Lung (tissue), 12 donors: ENCODE measurements around the gene HOXB5. TPM values are rescaled to one million over a fixed set of nuclear protein-coding genes. Genes with fewer than 3 reads are reported as not detected.

ENCODE experiments used
- ATAC-seq: fragments of 200-7000 bp; cut with Tn5 transposase; one replicate; pipeline ENCODE4 v1.9.1; 2020; ENCODE audit warnings: moderate number of reproducible peaks; ENCODE audit not compliant: insufficient read depth, low FRiP score
- DNase-seq, 3 donors: peaks; one replicate each; pipeline ENCODE4 v3.0.0-alpha.2; 2013 to 2017
- H3K27ac ChIP-seq, 2 donors: one replicate each; pipeline ENCODE4 v1.5.1; 2013; ENCODE audit warnings: mild to moderate bottlenecking in 2 of 2, moderate library complexity in 2 of 2, control low read depth in 1 of 2, inconsistent platforms in 1 of 2, low read depth in 1 of 2, low read length in 1 of 2
- H3K27me3 ChIP-seq, 3 donors: one replicate each; pipeline ENCODE4 v1.5.1; 2013; ENCODE audit warnings: low read length in 2 of 3; ENCODE audit not compliant: control insufficient read depth in 3 of 3, insufficient read depth in 3 of 3
- H3K36me3 ChIP-seq, 4 donors: one replicate each; pipeline ENCODE4 v1.5.1; 2013; ENCODE audit warnings: low read length in 4 of 4, mild to moderate bottlenecking in 1 of 4, moderate library complexity in 1 of 4; ENCODE audit not compliant: control insufficient read depth in 4 of 4, insufficient read depth in 4 of 4
- H3K4me1 ChIP-seq, 5 donors: one replicate each; pipeline ENCODE4 v1.5.1; 2013; ENCODE audit warnings: low read length in 5 of 5, mild to moderate bottlenecking in 2 of 5, moderate library complexity in 1 of 5; ENCODE audit not compliant: control insufficient read depth in 5 of 5, insufficient read depth in 5 of 5
- H3K4me3 ChIP-seq: one replicate; pipeline ENCODE4 v1.5.1; 2013; ENCODE audit warnings: mild to moderate bottlenecking, control low read depth, moderate library complexity
- H3K9ac ChIP-seq, 2 donors: one replicate each; pipeline ENCODE4 v1.5.1; 2013; ENCODE audit warnings: low read length in 2 of 2, control low read depth in 1 of 2; ENCODE audit not compliant: insufficient read depth in 1 of 2
- H3K9me3 ChIP-seq, 4 donors: one replicate each; pipeline ENCODE4 v1.5.1; 2013; ENCODE audit warnings: low read length in 3 of 4, mild to moderate bottlenecking in 1 of 4, moderate library complexity in 1 of 4; ENCODE audit not compliant: control insufficient read depth in 4 of 4, insufficient read depth in 3 of 4
- CTCF ChIP-seq: IDR thresholded peaks from 2 replicates; pipeline ENCODE4 v1.5.1; 2012; ENCODE audit warnings: mild to moderate bottlenecking; ENCODE audit errors: control extremely low read depth, extremely low read depth
- WGBS, 2 donors: extraction: QIAGEN DNeasy Blood & Tissue Kit; methylation state at CpG; one replicate each; pipeline ENCODE4 v1.1.7; 2013; 5-methylcytosine and 5-hydroxymethylcytosine counted together
- polyA plus RNA-seq, 2 donors: library from polyadenylated mRNA; stranded (reverse); fragments of 200-250 nt; gene quantifications; one replicate each; pipeline ENCODE4 v1.2.1, GENCODE V29; 2013
- total RNA-seq, 2 donors: library from RNA; depleted of rRNA in 1 of 2; stranded (reverse); fragments of >200 nt in 1 of 2; gene quantifications; one replicate each; pipeline ENCODE4 v1.2.1, GENCODE V29; 2014 to 2021
- donor health status: control.
- donor health status: control.
- donor health status: Bipolar disorder and iron deficiency.
- donor health status: healthy.
- donor health status: DM: yes; HTN: yes; CAD: no.

HOXB5 gene
- total and polyA plus RNA-seq, 4 donors: 1.8 to 2.9 (median 2.2) TPM

- ATAC-seq: no peak
Observed at GRCh38 chr17:48596735-48597527, 3.4 kb upstream of the HOXB5 start.

GRCh38 chr17:48596000-48596734, 2.6 kb upstream of the HOXB5 start:
- Histone ChIP-seq H3K27ac (peak overlapping the region in 1 of 2 donors; percentile 26), H3K36me3 (peaks cover 0 to 12% (median 2%) of the 10 kb centered on the region in 4 donors), H3K9me3 (no peaks in the 10 kb centered on the region), H3K27me3 (peaks cover 4 to 81% (median 8%) of the 10 kb centered on the region in 3 donors), H3K4me3 (peak overlapping the region; percentile 22), H3K9ac (peak overlapping the region; percentile 25 to 72), H3K4me1 (peaks cover 0 to 45% (median 6%) of the 10 kb centered on the region in 5 donors)
- 12 to 14% methylated on average over 51 to 54 of the region's 54 CpGs for WGBS, 2 donors
- ATAC-seq (no peak), DNase-seq (peak; percentile 40 to 65 (median 62))
- no peak for TF ChIP-seq CTCF

More at GRCh38 chr17:48596735-48597527, 3.4 kb upstream of the HOXB5 start:
- no peak for TF ChIP-seq CTCF
- Histone ChIP-seq H3K9me3 (no peaks in the 10 kb centered on the region), H3K4me3 (peak overlapping the region; percentile 22), H3K27ac (peak overlapping the region in 1 of 2 donors; percentile 81), H3K27me3 (peaks cover 6 to 82% (median 10%) of the 10 kb centered on the region in 3 donors), H3K36me3 (peaks cover 0 to 9% (median 0%) of the 10 kb centered on the region in 4 donors), H3K4me1 (peaks cover 0 to 40% (median 6%) of the 10 kb centered on the region in 5 donors), H3K9ac (peak overlapping the region; percentile 68 to 72)
- peak; percentile 65 to 79 (median 69) for DNase-seq
- WGBS, 2 donors: 3 to 7% methylated on average over 25 to 26 of the region's 26 CpGs

- 57 to 79% methylated on average over 25 of the region's 25 CpGs for WGBS, 2 donors
- no peak for ATAC-seq
- H3K9ac ChIP-seq: peak overlapping the region in 1 of 2 donors; percentile 54
- H3K27ac ChIP-seq: peak overlapping the region in 1 of 2 donors; percentile 12
- peaks cover 4 to 78% (median 11%) of the 10 kb centered on the region in 3 donors for H3K27me3 ChIP-seq
- peaks cover 0 to 52% (median 6%) of the 10 kb centered on the region in 5 donors for H3K4me1 ChIP-seq
- no peak for TF ChIP-seq CTCF
- no peak overlapping the region for H3K4me3 ChIP-seq
- H3K36me3 ChIP-seq: peaks cover 0 to 17% (median 3%) of the 10 kb centered on the region in 4 donors
- H3K9me3 ChIP-seq: no peaks in the 10 kb centered on the region
- DNase-seq: peak in 2 of 3 donors; percentile 46 to 59
Observed at GRCh38 chr17:48595278-48595999, 1.9 kb upstream of the HOXB5 start.
